Transverse colon (tissue), 4 donors: ENCODE data around the gene PCNX1.

Experiments used
- EP300 ChIP-seq: sonication (generic); formaldehyde crosslinking; IDR thresholded peaks from one replicate; pipeline ENCODE4 v1.6.1; 2017; ENCODE audit warnings: antibody characterized with exemption, low read depth
- POLR2A ChIP-seq: fragments of 450-650 bp; IDR thresholded peaks from one replicate; pipeline ENCODE4 v1.6.1; 2016; ENCODE audit warnings: antibody characterized with exemption, mild to moderate bottlenecking, moderate library complexity
- POLR2AphosphoS5 ChIP-seq, 3 donors: sonication (generic); formaldehyde crosslinking; IDR thresholded peaks; one replicate each; pipeline ENCODE4 v1.6.1; 2016; ENCODE audit warnings: antibody characterized with exemption in 3 of 3
- TF ChIP-seq, protein P1 (sequence below), 5 experiments: fragments of 200-600 bp in 3 of 5; fragments of 450-650 bp in 2 of 5; sonication (generic) in 3 of 5; IDR thresholded peaks; 1 replicate in 2 of 5; 2 replicates in 3 of 5; pipeline ENCODE4 v1.5.1; 2016 to 2017; ENCODE audit warnings: antibody characterized with exemption in 5 of 5, inconsistent platforms in 3 of 5, mild to moderate bottlenecking in 2 of 5, moderate library complexity in 1 of 5

DNA sequence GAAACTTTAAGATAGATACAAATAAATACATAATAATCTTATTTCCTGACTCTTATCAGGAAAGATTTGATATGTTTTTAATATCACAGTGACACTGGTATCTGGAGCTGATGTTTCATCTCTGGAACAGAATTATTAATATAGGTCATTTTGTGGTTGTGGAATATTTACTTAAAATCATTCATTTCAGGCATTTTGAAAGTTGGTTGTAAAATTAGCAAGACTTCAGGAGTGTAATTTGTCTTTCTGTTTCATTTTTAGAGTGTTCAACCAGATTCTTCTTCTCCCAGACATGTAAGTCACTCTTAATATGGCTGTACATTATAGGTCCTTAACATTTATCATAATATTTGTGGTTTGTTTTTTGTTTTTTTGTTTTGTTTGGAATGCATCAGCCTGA is 115.7 kb downstream of the PCNX1 start:
- TF ChIP-seq POLR2AphosphoS5 (IDR thresholded peaks at IDR 0.05) (no peak), EP300 (no peak), POLR2A (no peak)
- TF ChIP-seq, protein P1, sequence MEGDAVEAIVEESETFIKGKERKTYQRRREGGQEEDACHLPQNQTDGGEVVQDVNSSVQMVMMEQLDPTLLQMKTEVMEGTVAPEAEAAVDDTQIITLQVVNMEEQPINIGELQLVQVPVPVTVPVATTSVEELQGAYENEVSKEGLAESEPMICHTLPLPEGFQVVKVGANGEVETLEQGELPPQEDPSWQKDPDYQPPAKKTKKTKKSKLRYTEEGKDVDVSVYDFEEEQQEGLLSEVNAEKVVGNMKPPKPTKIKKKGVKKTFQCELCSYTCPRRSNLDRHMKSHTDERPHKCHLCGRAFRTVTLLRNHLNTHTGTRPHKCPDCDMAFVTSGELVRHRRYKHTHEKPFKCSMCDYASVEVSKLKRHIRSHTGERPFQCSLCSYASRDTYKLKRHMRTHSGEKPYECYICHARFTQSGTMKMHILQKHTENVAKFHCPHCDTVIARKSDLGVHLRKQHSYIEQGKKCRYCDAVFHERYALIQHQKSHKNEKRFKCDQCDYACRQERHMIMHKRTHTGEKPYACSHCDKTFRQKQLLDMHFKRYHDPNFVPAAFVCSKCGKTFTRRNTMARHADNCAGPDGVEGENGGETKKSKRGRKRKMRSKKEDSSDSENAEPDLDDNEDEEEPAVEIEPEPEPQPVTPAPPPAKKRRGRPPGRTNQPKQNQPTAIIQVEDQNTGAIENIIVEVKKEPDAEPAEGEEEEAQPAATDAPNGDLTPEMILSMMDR (IDR thresholded peaks at IDR 0.05), result no peak
